HEK293T (cell line): ENCODE results near the gene KIF25.

Experiments
- FOXA1 ChIP-seq: fragments of 450-650 bp; IDR thresholded peaks from 2 replicates; pipeline ENCODE4 v1.6.1; 2016; ENCODE audit warnings: mild to moderate bottlenecking
- HDGF ChIP-seq: fragments of 450-650 bp; IDR thresholded peaks from 2 replicates; pipeline ENCODE4 v1.6.1; 2017; ENCODE audit warnings: antibody characterized with exemption, borderline replicate concordance
- LEF1 ChIP-seq: fragments of 450-650 bp; IDR thresholded peaks from 2 replicates; pipeline ENCODE4 v1.6.1; 2017; ENCODE audit warnings: mild to moderate bottlenecking, borderline replicate concordance
- NFRKB ChIP-seq: fragments of 450-650 bp; IDR thresholded peaks from 2 replicates; pipeline ENCODE4 v1.6.1; 2016; ENCODE audit warnings: mild to moderate bottlenecking, moderate library complexity
- SUZ12 ChIP-seq: fragments of 450-650 bp; IDR thresholded peaks from 2 replicates; pipeline ENCODE4 v1.6.1; 2016; ENCODE audit warnings: mild to moderate bottlenecking
- TARDBP ChIP-seq: fragments of 450-650 bp; IDR thresholded peaks from 2 replicates; pipeline ENCODE4 v1.6.1; 2016
- ZNF384 ChIP-seq: fragments of 450-650 bp; IDR thresholded peaks from 2 replicates; pipeline ENCODE4 v1.6.1; 2016

DNA sequence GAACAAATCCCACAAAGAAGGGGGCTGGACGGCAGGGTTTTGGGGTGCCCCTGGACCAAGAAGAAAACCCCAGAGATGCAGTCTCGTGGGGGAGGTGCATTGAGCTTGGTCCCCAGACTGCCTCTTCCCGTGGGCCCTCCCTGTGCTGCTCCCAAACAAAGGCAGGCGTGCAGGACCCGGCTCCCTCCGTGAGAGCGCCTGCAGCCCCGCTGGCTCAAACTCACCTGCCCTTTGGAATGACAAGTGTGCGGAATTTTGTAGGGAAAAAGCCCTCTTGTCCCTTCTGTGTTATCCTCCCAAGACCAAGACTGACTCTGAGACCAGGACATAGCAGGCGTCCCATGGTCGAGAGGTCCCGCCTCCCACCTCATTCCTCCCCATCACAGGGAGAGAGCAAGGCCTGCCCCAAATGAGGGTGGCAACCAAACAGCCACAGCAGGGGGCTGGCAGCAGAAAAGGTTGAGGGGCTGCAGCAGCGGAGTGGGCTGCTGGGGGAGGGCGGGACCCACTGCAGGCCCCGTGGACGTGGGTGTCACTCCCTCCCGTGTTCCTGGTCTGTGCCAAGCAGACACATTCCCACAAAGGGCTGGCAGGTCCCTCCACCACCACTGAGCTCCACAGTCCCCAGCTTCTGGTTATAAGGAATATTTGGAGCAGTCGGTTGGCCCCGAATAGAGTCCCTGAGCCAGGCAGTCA, 87.1 kb downstream of the KIF25 start:
- TF ChIP-seq FOXA1, result no peak
- TF ChIP-seq NFRKB, result no peak
- TF ChIP-seq SUZ12, result no peak
- TF ChIP-seq ZNF384, result no peak
- no peak for TF ChIP-seq LEF1
- TF ChIP-seq TARDBP, result no peak
- no peak for TF ChIP-seq HDGF
